RWPE2 (cell line): Measurements from ENCODE around the gene OTP.

Source experiments
- ATAC-seq: fragments of 200-7000 bp; cut with Tn5 transposase; 3 replicates; pipeline ENCODE4 v1.9.1; 2021; ENCODE audit warnings: low read depth
- DNase-seq: peaks from one replicate; pipeline ENCODE4 v3.0.0-alpha.2; 2020; ENCODE audit warnings: low spot score
- H3K27ac ChIP-seq: fragments of 450-650 bp; 2 replicates; pipeline ENCODE4 v1.5.1; 2017; ENCODE audit warnings: mild to moderate bottlenecking; ENCODE audit not compliant: poor library complexity, severe bottlenecking
- H3K27me3 ChIP-seq: fragments of 250-450 bp; sonication (Bioruptor Pico); 2 replicates; pipeline ENCODE4 v1.5.1; 2021; ENCODE audit warnings: mild to moderate bottlenecking, moderate library complexity; ENCODE audit not compliant: insufficient read depth, poor library complexity, severe bottlenecking
- H3K36me3 ChIP-seq: fragments of 250-450 bp; sonication (Bioruptor Pico); 2 replicates; pipeline ENCODE4 v1.5.1; 2020; ENCODE audit warnings: low read depth, mild to moderate bottlenecking, moderate library complexity
- H3K4me1 ChIP-seq: fragments of 250-450 bp; sonication (Bioruptor Pico); 2 replicates; pipeline ENCODE4 v1.5.1; 2021; ENCODE audit warnings: mild to moderate bottlenecking, moderate library complexity; ENCODE audit not compliant: insufficient read depth, poor library complexity, severe bottlenecking
- H3K4me3 ChIP-seq: fragments of 250-450 bp; sonication (Bioruptor Pico); 2 replicates; pipeline ENCODE4 v1.5.1; 2021; ENCODE audit warnings: mild to moderate bottlenecking, moderate library complexity; ENCODE audit not compliant: severe bottlenecking
- H3K9me3 ChIP-seq: fragments of 250-450 bp; sonication (Bioruptor Pico); 2 replicates; pipeline ENCODE4 v1.5.1; 2021; ENCODE audit warnings: mild to moderate bottlenecking, moderate library complexity; ENCODE audit not compliant: severe bottlenecking
- TF ChIP-seq, protein P1 (sequence below): fragments of 450-650 bp; IDR thresholded peaks from one replicate; pipeline ENCODE4 v1.5.1; 2017; ENCODE audit warnings: mild to moderate bottlenecking, moderate library complexity; ENCODE audit not compliant: poor library complexity, severe bottlenecking

OTP gene

DNA sequence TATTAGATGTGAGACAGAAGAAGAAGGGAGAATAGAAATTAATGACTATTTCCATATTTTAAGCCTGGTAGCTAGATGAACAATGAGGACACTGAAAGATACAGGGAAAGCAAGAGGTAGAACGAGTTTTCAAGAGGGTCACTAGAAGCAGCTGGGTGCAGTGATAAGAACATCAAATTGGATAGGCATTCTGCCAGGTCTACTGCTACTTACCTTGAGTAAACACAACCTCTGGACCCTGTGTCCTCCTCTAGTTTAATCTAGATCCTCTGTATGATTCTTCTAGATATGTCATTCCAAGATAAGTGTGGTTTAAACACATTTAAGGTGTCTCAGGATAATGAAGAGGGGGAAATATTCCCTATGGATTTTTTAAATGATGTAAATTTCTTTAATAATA, 31.2 kb downstream of the OTP start:
- no peak overlapping the region for H3K27ac ChIP-seq
- no peaks in the 10 kb centered on the region for H3K9me3 ChIP-seq
- DNase-seq (no peak), ATAC-seq (no peak)
- no peaks in the 10 kb centered on the region for H3K4me1 ChIP-seq
- peaks cover 18% of the 10 kb centered on the region for H3K27me3 ChIP-seq
- no peak overlapping the region for H3K4me3 ChIP-seq
- no peaks in the 10 kb centered on the region for H3K36me3 ChIP-seq
- TF ChIP-seq, protein P1, sequence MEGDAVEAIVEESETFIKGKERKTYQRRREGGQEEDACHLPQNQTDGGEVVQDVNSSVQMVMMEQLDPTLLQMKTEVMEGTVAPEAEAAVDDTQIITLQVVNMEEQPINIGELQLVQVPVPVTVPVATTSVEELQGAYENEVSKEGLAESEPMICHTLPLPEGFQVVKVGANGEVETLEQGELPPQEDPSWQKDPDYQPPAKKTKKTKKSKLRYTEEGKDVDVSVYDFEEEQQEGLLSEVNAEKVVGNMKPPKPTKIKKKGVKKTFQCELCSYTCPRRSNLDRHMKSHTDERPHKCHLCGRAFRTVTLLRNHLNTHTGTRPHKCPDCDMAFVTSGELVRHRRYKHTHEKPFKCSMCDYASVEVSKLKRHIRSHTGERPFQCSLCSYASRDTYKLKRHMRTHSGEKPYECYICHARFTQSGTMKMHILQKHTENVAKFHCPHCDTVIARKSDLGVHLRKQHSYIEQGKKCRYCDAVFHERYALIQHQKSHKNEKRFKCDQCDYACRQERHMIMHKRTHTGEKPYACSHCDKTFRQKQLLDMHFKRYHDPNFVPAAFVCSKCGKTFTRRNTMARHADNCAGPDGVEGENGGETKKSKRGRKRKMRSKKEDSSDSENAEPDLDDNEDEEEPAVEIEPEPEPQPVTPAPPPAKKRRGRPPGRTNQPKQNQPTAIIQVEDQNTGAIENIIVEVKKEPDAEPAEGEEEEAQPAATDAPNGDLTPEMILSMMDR: no peak

- Histone ChIP-seq H3K9me3 (no peaks in the 10 kb centered on the region), H3K27me3 (peaks cover 18% of the 10 kb centered on the region), H3K4me1 (no peaks in the 10 kb centered on the region), H3K36me3 (no peaks in the 10 kb centered on the region), H3K4me3 (no peak overlapping the region), H3K27ac (no peak overlapping the region)
- DNase-seq (no peak), ATAC-seq (no peak)
- TF ChIP-seq, protein P1: no peak
These were observed 32.2 kb downstream of the OTP start for GRCh38 chr5:77606279-77606678.

GRCh38 chr5:77599679-77600078, 38.8 kb downstream of the OTP start:
- Histone ChIP-seq H3K36me3 (no peaks in the 10 kb centered on the region), H3K27me3 (peaks cover 27% of the 10 kb centered on the region), H3K9me3 (no peaks in the 10 kb centered on the region), H3K4me3 (no peak overlapping the region), H3K27ac (no peak overlapping the region), H3K4me1 (no peaks in the 10 kb centered on the region)
- DNase-seq (no peak), ATAC-seq (no peak)
- TF ChIP-seq, protein P1: no peak

DNA sequence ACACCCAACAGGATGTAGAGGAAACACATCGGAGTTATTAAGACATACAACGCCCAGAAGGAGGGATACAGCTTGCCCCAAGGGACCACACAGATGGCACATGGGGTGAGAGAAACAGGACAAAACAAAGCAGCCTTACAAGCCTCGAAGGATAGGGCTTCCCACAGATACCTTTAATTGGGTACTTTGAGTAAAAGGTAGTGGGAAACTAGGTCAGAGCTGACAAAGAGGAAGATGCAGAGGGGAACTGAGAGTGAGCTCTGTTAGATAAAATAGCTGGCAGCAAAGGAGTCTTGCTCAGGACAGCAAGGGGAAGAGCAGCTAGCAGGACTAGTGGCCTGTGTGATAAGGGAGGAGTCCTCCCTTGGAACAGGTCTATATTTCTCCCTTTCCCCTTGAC, 48.2 kb downstream of the OTP start:
- H3K27me3 ChIP-seq: peaks cover 62% of the 10 kb centered on the region
- TF ChIP-seq, protein P1: no peak
- no peaks in the 10 kb centered on the region for H3K36me3 ChIP-seq
- no peaks in the 10 kb centered on the region for H3K4me1 ChIP-seq
- H3K9me3 ChIP-seq: peaks cover 2% of the 10 kb centered on the region
- H3K27ac ChIP-seq: no peak overlapping the region
- ATAC-seq: no peak; the same call in 2 of the 3 replicates
- DNase-seq: no peak
- H3K4me3 ChIP-seq: no peak overlapping the region

DNA sequence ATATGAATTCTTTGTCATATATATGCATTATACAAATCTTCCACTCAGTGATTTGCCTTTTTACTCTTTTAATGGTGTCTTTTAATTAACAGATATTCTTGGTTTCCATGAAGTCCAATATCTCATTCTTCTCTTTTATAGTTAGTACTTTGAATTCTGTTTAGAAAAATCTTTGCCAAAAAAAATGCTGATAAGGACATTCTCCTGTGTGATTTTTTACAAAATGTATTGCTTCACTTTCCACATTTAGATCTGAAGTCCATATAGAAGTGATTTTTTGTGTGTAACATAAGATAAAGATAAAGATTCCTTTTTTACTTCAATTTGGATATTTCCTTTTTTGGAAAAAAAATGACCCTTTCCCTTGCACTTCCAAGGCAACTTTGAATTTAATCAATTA, 50.3 kb downstream of the OTP start:
- H3K36me3 ChIP-seq: no peaks in the 10 kb centered on the region
- no peaks in the 10 kb centered on the region for H3K4me1 ChIP-seq
- H3K27me3 ChIP-seq: peaks cover 52% of the 10 kb centered on the region
- H3K4me3 ChIP-seq: no peak overlapping the region
- TF ChIP-seq, protein P1: no peak
- DNase-seq (no peak), ATAC-seq (no peak)
- H3K27ac ChIP-seq: no peak overlapping the region
- H3K9me3 ChIP-seq: peaks cover 2% of the 10 kb centered on the region
